HepG2 (cell line): Measurements from ENCODE around the gene MAVS. TPM values are rescaled to one million over a fixed set of nuclear protein-coding genes. Genes with fewer than 3 reads are reported as not detected.

Experiments used
- ATAC-seq: fragments of 200-7000 bp; cut with Tn5 transposase; 3 replicates; pipeline ENCODE4 v1.9.1; 2020; ENCODE audit warnings: mild to moderate bottlenecking, moderate library complexity
- BruUV-seq: library from RNA; stranded (reverse); fragments of 400-500 nt; replicated peaks from 2 replicates; lab custom pipeline; 2021; lab: Mats Ljungman, UMichigan
- CTCF ChIA-PET: fragments of 300-600 bp; formaldehyde crosslinking; extraction: SDS; loops from one replicate; lab custom pipeline; 2021; ENCODE audit warnings: low total read pairs, inconsistent platforms, low intra/inter-chr PET ratio; lab: Yijun Ruan, JAX
- POLR2A ChIA-PET: fragments of 350-600 bp; sonication (Branson Sonifier 250); formaldehyde crosslinking; loops from one replicate; lab custom pipeline; 2020; ENCODE audit warnings: antibody characterized with exemption, inconsistent platforms; lab: Yijun Ruan, JAX
- DNase-seq: peaks from one replicate; pipeline ENCODE4 v3.0.0-alpha.2; 2015; ENCODE audit warnings: low spot score
- FAIRE-seq: peaks from 3 replicates; lab custom pipeline; 2011; peaks lifted over from hg19 to GRCh38; lab: Jason Lieb, UNC
- H2AFZ ChIP-seq: one replicate; pipeline ENCODE4 v1.6.1; 2011; ENCODE audit warnings: low read length, inconsistent platforms
- H3K27ac ChIP-seq: fragments of 300-600 bp; 3 replicates; pipeline ENCODE4 v1.8.0; 2011; ENCODE audit warnings: mixed run types, mild to moderate bottlenecking, mixed read lengths, low read length, inconsistent platforms; ENCODE audit not compliant: insufficient read depth; ENCODE audit errors: extremely low read length
- H3K27me3 ChIP-seq, 2 experiments: fragments of 200-600 bp in 1 of 2; 2 replicates in 1 of 2; 3 replicates in 1 of 2; pipeline versions ENCODE4 v1.6.0 to v1.8.0; 2011; ENCODE audit warnings: low read length in 2 of 2, mild to moderate bottlenecking in 2 of 2, moderate library complexity in 2 of 2, inconsistent platforms in 1 of 2; ENCODE audit not compliant: insufficient read depth in 2 of 2, control insufficient read depth in 1 of 2
- H3K36me3 ChIP-seq, 2 experiments: fragments of 200-600 bp in 1 of 2; replicated peaks in 1 of 2; 2 replicates in 1 of 2; 3 replicates in 1 of 2; pipeline versions ENCODE4 v1.5.1 to v1.8.0; 2011; ENCODE audit warnings: low read length in 2 of 2, inconsistent platforms in 1 of 2; ENCODE audit not compliant: insufficient read depth in 2 of 2, control insufficient read depth in 1 of 2
- H3K4me1 ChIP-seq: 2 replicates; pipeline ENCODE4 v1.5.1; 2012; ENCODE audit warnings: low read length, inconsistent platforms; ENCODE audit not compliant: insufficient read depth
- H3K4me2 ChIP-seq: 2 replicates; pipeline ENCODE4 v1.6.0; 2011; ENCODE audit warnings: low read depth, low read length, inconsistent platforms
- H3K4me3 ChIP-seq, 3 experiments: fragments of 200-600 bp in 1 of 3; sonication (generic), shearing (Covaris generic) in 1 of 3; replicated peaks in 1 of 3; 2 replicates each; pipeline ENCODE4 v1.5.1; 2011 to 2016; ENCODE audit warnings: low read length in 3 of 3, inconsistent platforms in 2 of 3, low read depth in 2 of 3, mild to moderate bottlenecking in 2 of 3, control low read depth in 1 of 3, mixed read lengths in 1 of 3; ENCODE audit not compliant: insufficient read depth in 1 of 3
- H3K79me2 ChIP-seq: one replicate; pipeline ENCODE4 v1.6.1; 2011; ENCODE audit warnings: low read length, inconsistent platforms; ENCODE audit not compliant: insufficient read depth
- H3K9ac ChIP-seq: 2 replicates; pipeline ENCODE4 v1.6.0; 2011; ENCODE audit warnings: mild to moderate bottlenecking, low read depth, low read length, inconsistent platforms; ENCODE audit not compliant: insufficient read depth
- H3K9me3 ChIP-seq: 2 replicates; pipeline ENCODE4 v1.5.1; 2012; ENCODE audit warnings: mild to moderate bottlenecking, low read length
- H4K20me1 ChIP-seq: 2 replicates; pipeline ENCODE4 v1.6.0; 2011; ENCODE audit warnings: inconsistent platforms, mild to moderate bottlenecking, low read length, moderate library complexity; ENCODE audit not compliant: insufficient read depth
- ATF7-NPFF ChIP-seq: sonication (generic); formaldehyde crosslinking; IDR thresholded peaks from 2 replicates; pipeline ENCODE4 v1.8.1; 2023; ENCODE audit warnings: mild to moderate bottlenecking, low read depth, missing genetic modification reagents, moderate library complexity
- E2F1 ChIP-seq: sonication (generic); formaldehyde crosslinking; IDR thresholded peaks from 2 replicates; pipeline ENCODE4 v1.5.0; 2020; ENCODE audit warnings: missing genetic modification reagents
- NAIF1 ChIP-seq: sonication (generic); formaldehyde crosslinking; IDR thresholded peaks from 2 replicates; pipeline ENCODE4 v1.5.0; 2020; ENCODE audit warnings: mild to moderate bottlenecking, missing genetic modification reagents, borderline replicate concordance
- NKX3-1 ChIP-seq: sonication (generic); formaldehyde crosslinking; IDR thresholded peaks from 2 replicates; pipeline ENCODE4 v1.5.0; 2020; ENCODE audit warnings: missing genetic modification reagents
- ZNF670 ChIP-seq: sonication (generic); formaldehyde crosslinking; IDR thresholded peaks from 2 replicates; pipeline ENCODE4 v1.8.0; 2022; ENCODE audit warnings: mild to moderate bottlenecking, missing genetic modification reagents, borderline replicate concordance
- ZNF704 ChIP-seq: sonication (generic); formaldehyde crosslinking; IDR thresholded peaks from 2 replicates; pipeline ENCODE4 v1.8.1; 2023; ENCODE audit warnings: mild to moderate bottlenecking, inconsistent platforms, moderate library complexity, missing genetic modification reagents, borderline replicate concordance
- WGBS: methylation state at CpG from one replicate; pipeline ENCODE4 v1.1.6; 2017; ENCODE audit warnings: low lambda C conversion rate; 5-methylcytosine and 5-hydroxymethylcytosine counted together
- in situ Hi-C: cut with HindIII; loops from 2 replicates; pipeline ENCODE4 v1.10.0; 2017; ENCODE audit warnings: low pct_unique_long_range_greater_than_20kb; ENCODE audit not compliant: extremely low pct_ligation_motif_present
- intact Hi-C: fragments of 100-400 bp; cut with micrococcal nuclease; formaldehyde crosslinking; loops from one replicate; pipeline ENCODE4 v1.10.0; 2022; ENCODE audit not compliant: unreplicated experiment
- polyA plus RNA-seq, 8 experiments: library from polyadenylated mRNA; depleted of rRNA in 3 of 8; stranded (reverse) in 7 of 8; unstranded in 1 of 8; fragments of >200 nt; fragmentation: Illumina TruSeq in 4 of 8; extraction: Trizol in 4 of 8; gene quantifications; 2 replicates each; pipeline versions ENCODE4 v1.2.1 to v1.2.3, GENCODE V29; 2011 to 2016; ENCODE audit warnings: low read depth in 4 of 8, missing spikeins in 1 of 8, mixed read lengths in 1 of 8; ENCODE audit not compliant: insufficient read depth in 1 of 8
- total RNA-seq, 5 experiments: library from RNA; depleted of rRNA; stranded (reverse); fragments of >200 nt; fragmentation: Illumina TruSeq; extraction: Trizol; gene quantifications; 2 replicates each; pipeline ENCODE4 v1.2.3, GENCODE V29; 2016; ENCODE audit warnings: low read depth in 1 of 5

Gene MAVS
- total and polyA plus RNA-seq, 2 of the 13 experiments (the other 11 are each of a cell fraction or from before 2014, with no cell fraction given) = 27.3 to 36.6 TPM

GRCh38 chr20:3800878-3801260 is 45.8 kb upstream of the MAVS start:
- peaks cover 20% of the 10 kb centered on the region for H3K79me2 ChIP-seq
- FAIRE-seq (no peak), DNase-seq (no peak), ATAC-seq (no peak)
- H3K4me1 ChIP-seq = peaks cover 33% of the 10 kb centered on the region
- H3K4me2 ChIP-seq = no peak overlapping the region
- no peak overlapping the region for H3K9ac ChIP-seq
- ChIA-PET CTCF (no interaction called here), POLR2A (interaction anchor here (1.7 to 2.4 kb wide), 2 partner anchors 18 to 20 kb away, joined by 8 to 12 read pairs; partner anchors contain the start of gene AP5S1)
- BruUV-seq = no TSS peak
- WGBS = 91% methylated on average over 8 of the region's 8 CpGs
- no peaks in the 10 kb centered on the region for H4K20me1 ChIP-seq
- no peaks in the 10 kb centered on the region; a peak in 1 of 5 replicates for H3K27me3 ChIP-seq
- in situ Hi-C loops (no loop called here), intact Hi-C loops (no loop called here)
- H3K4me3 ChIP-seq = no peak overlapping the region
- H3K9me3 ChIP-seq = no peaks in the 10 kb centered on the region
- no peak overlapping the region for H3K27ac ChIP-seq
- H2AFZ ChIP-seq = no peak overlapping the region
- peaks cover 27 to 48% of the 10 kb centered on the region in 2 experiments for H3K36me3 ChIP-seq
- TF ChIP-seq NAIF1 (CRISPR knock-in tag) = no peak
- no peak for TF ChIP-seq ZNF704
- no peak for TF ChIP-seq E2F1 (CRISPR knock-in tag)
- TF ChIP-seq ZNF670 (CRISPR knock-in tag) = no peak
- TF ChIP-seq ATF7-NPFF (CRISPR knock-in tag) = no peak
- no peak for TF ChIP-seq NKX3-1 (CRISPR knock-in tag)
